Ishikawa (cell line): ENCODE results near the gene KRTAP7-1.

Experiments
- CEBPB ChIP-seq: IDR thresholded peaks from 2 replicates; pipeline ENCODE4 v1.6.1; 2012
- CREB1 ChIP-seq: IDR thresholded peaks from 2 replicates; pipeline ENCODE4 v1.6.1; 2012; ENCODE audit warnings: low read depth
- EGR1 ChIP-seq: IDR thresholded peaks from 2 replicates; pipeline ENCODE4 v1.6.1; 2012
- EP300 ChIP-seq: IDR thresholded peaks from 2 replicates; pipeline ENCODE4 v1.6.1; 2012; ENCODE audit warnings: borderline replicate concordance
- FOXM1 ChIP-seq: IDR thresholded peaks from 2 replicates; pipeline ENCODE4 v1.6.1; 2012; ENCODE audit warnings: low read depth, borderline replicate concordance
- NFIC ChIP-seq: IDR thresholded peaks from 2 replicates; pipeline ENCODE4 v1.6.1; 2012
- RAD21 ChIP-seq: IDR thresholded peaks from 2 replicates; pipeline ENCODE4 v1.6.1; 2012; ENCODE audit warnings: low read depth
- REST ChIP-seq: IDR thresholded peaks from 2 replicates; pipeline ENCODE4 v1.6.1; 2012; ENCODE audit warnings: low read depth, mild to moderate bottlenecking
- TAF1 ChIP-seq: IDR thresholded peaks from 2 replicates; pipeline ENCODE4 v1.6.1; 2012; ENCODE audit warnings: low read depth, mild to moderate bottlenecking
- TCF12 ChIP-seq: IDR thresholded peaks from 2 replicates; pipeline ENCODE4 v1.6.1; 2012; ENCODE audit warnings: low read depth
- TEAD4 ChIP-seq: IDR thresholded peaks from 2 replicates; pipeline ENCODE4 v1.6.1; 2012
- USF1 ChIP-seq: IDR thresholded peaks from 2 replicates; pipeline ENCODE4 v1.6.1; 2012
- YY1 ChIP-seq: IDR thresholded peaks from 2 replicates; pipeline ENCODE4 v1.6.1; 2012; ENCODE audit warnings: low read depth
- ZBTB7A ChIP-seq: IDR thresholded peaks from 2 replicates; pipeline ENCODE4 v1.6.1; 2012; ENCODE audit warnings: low read depth
- TF ChIP-seq, protein P1 (sequence below): IDR thresholded peaks from 2 replicates; pipeline ENCODE4 v1.6.1; 2012

KRTAP7-1 gene, protein sequence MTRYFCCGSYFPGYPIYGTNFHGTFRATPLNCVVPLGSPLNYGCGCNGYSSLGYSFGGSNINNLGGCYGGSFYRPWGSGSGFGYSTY

GRCh38 chr21:30829659-30830058 is at the start of gene KRTAP7-1:
TSS of gene KRTAP7-1 (minus strand) at chr21:30829759. CDS start at chr21:30829698, 61 bp downstream.
- no peak for TF ChIP-seq FOXM1
- no peak for TF ChIP-seq TEAD4
- TF ChIP-seq, protein P1, sequence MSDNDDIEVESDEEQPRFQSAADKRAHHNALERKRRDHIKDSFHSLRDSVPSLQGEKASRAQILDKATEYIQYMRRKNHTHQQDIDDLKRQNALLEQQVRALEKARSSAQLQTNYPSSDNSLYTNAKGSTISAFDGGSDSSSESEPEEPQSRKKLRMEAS = no peak
- no peak for TF ChIP-seq USF1
- no peak for TF ChIP-seq REST
- no peak for TF ChIP-seq CREB1
- TF ChIP-seq EGR1 = no peak
- no peak for TF ChIP-seq EP300
- TF ChIP-seq CEBPB = no peak
- TF ChIP-seq TCF12 = no peak
- TF ChIP-seq YY1 = no peak
- no peak for TF ChIP-seq RAD21
- TF ChIP-seq TAF1 = no peak
- no peak for TF ChIP-seq NFIC
- TF ChIP-seq ZBTB7A = no peak

- no peak for TF ChIP-seq CREB1
- TF ChIP-seq RAD21 = no peak
- TF ChIP-seq EGR1 = no peak
- no peak for TF ChIP-seq EP300
- no peak for TF ChIP-seq ZBTB7A
- TF ChIP-seq CEBPB = no peak
- TF ChIP-seq TCF12 = no peak
- TF ChIP-seq, protein P1 = no peak
- TF ChIP-seq TAF1 = no peak
- no peak for TF ChIP-seq REST
- TF ChIP-seq USF1 = no peak
- no peak for TF ChIP-seq YY1
- TF ChIP-seq TEAD4 = no peak
- no peak for TF ChIP-seq FOXM1
- no peak for TF ChIP-seq NFIC
Observed at GRCh38 chr21:30874526-30874925, 45.0 kb upstream of the KRTAP7-1 start.

DNA sequence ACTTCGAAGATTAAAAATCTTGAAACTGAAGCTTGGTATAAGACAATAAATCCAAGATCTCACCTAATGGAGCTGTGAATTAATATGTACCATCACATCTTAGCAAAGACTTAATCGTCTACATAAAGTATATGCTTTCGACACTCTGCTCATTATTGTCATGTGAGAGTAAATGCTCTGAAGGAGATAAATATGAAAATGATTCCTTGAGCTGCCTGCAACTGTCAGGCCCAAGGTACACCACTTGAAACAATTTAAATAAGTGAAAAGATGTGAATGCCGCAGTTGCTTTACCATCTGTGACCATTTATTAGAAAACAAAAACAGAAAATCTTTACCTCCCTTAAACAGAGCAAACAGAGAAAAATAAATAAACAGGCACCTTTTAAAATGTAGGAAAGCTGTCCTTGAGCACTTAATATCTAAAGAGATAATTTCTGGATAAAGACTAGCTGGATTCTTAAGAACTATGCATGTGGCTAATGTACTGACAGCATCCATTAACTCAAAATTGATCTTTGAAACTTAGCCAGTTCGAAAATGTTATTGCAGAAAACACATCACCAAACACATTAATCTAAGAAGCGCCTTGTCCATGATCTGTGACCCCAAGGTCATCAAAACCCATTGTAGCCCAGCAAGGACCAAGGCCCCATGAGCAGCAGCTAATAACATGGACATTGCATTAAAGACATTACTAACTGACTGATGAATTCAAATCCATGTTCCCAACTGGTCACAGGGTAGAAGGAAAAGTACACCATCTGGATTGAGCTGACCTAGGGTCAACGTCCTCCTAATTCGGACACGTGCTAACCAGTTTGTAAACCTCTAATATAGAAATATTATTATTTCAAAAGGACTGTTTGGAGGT is 18.3 kb upstream of the KRTAP7-1 start:
- TF ChIP-seq CEBPB (no peak), REST (no peak), RAD21 (no peak), TEAD4 (no peak), CREB1 (no peak), TCF12 (no peak), FOXM1 (no peak), YY1 (no peak)

DNA sequence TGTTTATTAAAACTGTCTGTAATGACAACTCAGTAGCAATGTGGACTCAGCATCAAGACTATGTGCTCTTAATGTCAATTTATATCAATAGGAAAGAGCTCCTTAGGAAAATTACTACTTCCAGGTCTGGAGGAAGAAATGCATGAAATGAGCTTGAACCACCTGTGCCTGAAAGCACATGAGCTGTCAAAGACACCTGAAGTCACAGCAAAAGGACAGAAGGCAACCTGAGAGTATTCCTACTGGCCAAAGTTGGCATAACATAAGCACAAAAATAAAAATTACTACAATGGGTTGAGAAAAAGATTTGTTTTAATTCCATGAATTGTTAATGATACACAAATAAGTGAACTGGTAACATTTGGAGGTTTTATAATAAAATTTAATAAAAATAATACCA is 13.4 kb upstream of the KRTAP7-1 start:
- TF ChIP-seq USF1 (no peak), CEBPB (no peak), TEAD4 (no peak), EGR1 (no peak), REST (no peak), YY1 (no peak), TAF1 (no peak), NFIC (no peak), FOXM1 (no peak), CREB1 (no peak), EP300 (no peak), TCF12 (no peak), ZBTB7A (no peak)
- TF ChIP-seq, protein P1 = no peak
